Measurements from ENCODE around the gene SYNGAP1.

The SYNGAP1 gene

DNA sequence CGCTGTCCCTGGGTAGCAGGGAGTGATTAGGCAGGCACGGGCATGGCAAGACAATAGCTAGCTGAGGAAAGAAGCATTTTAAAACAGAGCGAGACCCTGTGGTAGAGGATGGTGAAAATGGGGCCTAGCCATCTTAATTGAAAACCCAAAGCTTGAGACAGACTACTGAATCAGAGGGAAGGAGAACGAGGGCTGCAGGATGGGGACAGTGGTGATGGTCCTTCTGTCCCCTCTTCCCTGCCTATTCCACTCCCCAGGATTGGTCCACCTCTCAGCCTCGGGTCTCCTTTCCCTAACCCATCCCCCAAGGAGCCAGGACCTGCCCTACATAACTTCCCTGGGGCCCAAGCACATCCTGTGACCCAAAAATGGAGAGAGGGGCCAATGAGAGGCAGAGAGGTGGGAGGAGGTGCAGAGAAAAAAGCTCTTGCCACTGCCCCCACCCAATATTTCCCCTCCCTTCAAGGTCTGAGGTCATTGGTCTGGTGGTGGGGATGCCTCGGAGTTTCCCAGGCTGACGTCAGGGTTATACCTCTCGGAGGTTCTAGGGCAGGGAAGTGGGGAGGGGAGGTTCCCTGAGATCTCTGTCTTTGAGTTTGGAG, 1.1 kb upstream of the SYNGAP1 start:
- no peak for ATAC-seq (ENCODE audit: insufficient read depth, low read depth)
- H3K4me2 ChIP-seq (ENCODE audit: insufficient read depth, low read length), result peak overlapping the region; percentile 87
- peaks cover 58% of the 10 kb centered on the region for H3K79me2 ChIP-seq (ENCODE audit: insufficient read depth, low read length)
- H3K4me3 ChIP-seq (ENCODE audit: low read depth in 1 of 2, low read length in 2 of 2), result peak overlapping the region; percentile 13 to 84; a peak in 3 of 4 replicates
- H3K4me1 ChIP-seq (ENCODE audit: insufficient read depth, low read length), result peaks cover 75% of the 10 kb centered on the region
- TF ChIP-seq, protein P1, sequence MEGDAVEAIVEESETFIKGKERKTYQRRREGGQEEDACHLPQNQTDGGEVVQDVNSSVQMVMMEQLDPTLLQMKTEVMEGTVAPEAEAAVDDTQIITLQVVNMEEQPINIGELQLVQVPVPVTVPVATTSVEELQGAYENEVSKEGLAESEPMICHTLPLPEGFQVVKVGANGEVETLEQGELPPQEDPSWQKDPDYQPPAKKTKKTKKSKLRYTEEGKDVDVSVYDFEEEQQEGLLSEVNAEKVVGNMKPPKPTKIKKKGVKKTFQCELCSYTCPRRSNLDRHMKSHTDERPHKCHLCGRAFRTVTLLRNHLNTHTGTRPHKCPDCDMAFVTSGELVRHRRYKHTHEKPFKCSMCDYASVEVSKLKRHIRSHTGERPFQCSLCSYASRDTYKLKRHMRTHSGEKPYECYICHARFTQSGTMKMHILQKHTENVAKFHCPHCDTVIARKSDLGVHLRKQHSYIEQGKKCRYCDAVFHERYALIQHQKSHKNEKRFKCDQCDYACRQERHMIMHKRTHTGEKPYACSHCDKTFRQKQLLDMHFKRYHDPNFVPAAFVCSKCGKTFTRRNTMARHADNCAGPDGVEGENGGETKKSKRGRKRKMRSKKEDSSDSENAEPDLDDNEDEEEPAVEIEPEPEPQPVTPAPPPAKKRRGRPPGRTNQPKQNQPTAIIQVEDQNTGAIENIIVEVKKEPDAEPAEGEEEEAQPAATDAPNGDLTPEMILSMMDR (IDR thresholded peaks at IDR 0.05; ENCODE audit: borderline replicate concordance, extremely low read depth, low read length, poor library complexity, severe bottlenecking), result no peak
- no peak for TF ChIP-seq EZH2 (IDR thresholded peaks at IDR 0.05; ENCODE audit: borderline replicate concordance, low read depth, low read length, severe bottlenecking)
- no peaks in the 10 kb centered on the region for H3K9me3 ChIP-seq (ENCODE audit: insufficient read depth, low read length, severe bottlenecking)
- H2AFZ ChIP-seq (ENCODE audit: low read depth, low read length), result peak overlapping the region; percentile 85
- DNase-seq, result no peak
- H3K27ac ChIP-seq (ENCODE audit: low read length), result peak overlapping the region; percentile 99
- H3K27me3 ChIP-seq (ENCODE audit: insufficient read depth, low read length, poor library complexity), result no peaks in the 10 kb centered on the region
- H3K36me3 ChIP-seq (ENCODE audit: insufficient read depth, low read length), result peaks cover 34% of the 10 kb centered on the region
- H4K20me1 ChIP-seq (ENCODE audit: insufficient read depth, low read length), result peaks cover 20% of the 10 kb centered on the region; the same call in 1 of the 2 replicates
- H3K9ac ChIP-seq (ENCODE audit: low read depth, low read length), result peak overlapping the region; percentile 86

DNA sequence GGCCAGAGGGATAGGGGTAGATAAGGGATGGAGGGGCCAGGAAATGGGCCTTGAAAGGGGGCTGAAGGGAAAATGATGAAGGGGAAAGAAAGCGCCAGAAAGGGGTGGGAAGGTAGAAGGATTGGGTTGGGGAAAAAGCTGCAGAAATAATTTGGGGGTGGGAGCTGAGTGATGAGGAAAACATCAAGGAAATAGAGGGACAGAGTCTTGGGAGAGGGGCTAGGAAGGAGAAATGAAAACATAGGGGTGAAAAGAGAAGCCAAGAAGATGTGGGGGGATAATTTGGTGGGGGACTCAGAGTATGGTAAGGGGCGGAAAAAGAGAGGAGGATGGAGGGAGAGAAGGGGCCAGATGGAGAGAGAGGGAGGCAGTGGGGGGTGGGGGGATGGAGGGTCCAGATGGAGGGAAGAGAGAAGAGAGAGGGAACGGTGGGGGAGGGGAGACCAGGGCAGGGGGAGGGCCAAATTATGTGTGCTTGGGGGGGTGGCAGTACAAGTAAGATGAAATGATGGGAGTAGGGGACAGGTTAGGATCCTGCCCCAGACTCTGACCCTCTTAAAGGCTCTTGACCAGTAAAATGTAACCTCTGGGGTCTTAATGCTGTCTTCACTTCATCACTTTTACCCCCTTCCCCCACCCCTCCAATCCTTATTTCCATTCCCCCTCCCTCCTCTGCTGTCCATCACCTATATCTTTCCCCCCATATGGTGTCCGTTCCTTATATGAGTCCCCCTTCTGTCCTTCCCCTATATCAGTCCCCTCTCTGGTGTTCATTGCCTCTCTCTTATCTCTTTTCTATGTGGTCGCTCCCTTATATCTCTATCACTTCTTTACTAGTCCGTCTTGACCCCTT, 852 bp downstream of the SYNGAP1 start:
- Histone ChIP-seq H3K27ac (ENCODE audit: low read length) (peak overlapping the region; percentile 65), H3K9me3 (ENCODE audit: insufficient read depth, low read length, severe bottlenecking) (no peaks in the 10 kb centered on the region), H3K4me2 (ENCODE audit: insufficient read depth, low read length) (peak overlapping the region; percentile 87), H3K4me1 (ENCODE audit: insufficient read depth, low read length) (peaks cover 82% of the 10 kb centered on the region), H3K9ac (ENCODE audit: low read depth, low read length) (peak overlapping the region; percentile 58), H3K79me2 (ENCODE audit: insufficient read depth, low read length) (peaks cover 49% of the 10 kb centered on the region), H3K4me3 (ENCODE audit: low read depth in 1 of 2, low read length in 2 of 2) (peak overlapping the region; percentile 27 to 84; a peak in 3 of 4 replicates), H3K36me3 (ENCODE audit: insufficient read depth, low read length) (peaks cover 17% of the 10 kb centered on the region), H3K27me3 (ENCODE audit: insufficient read depth, low read length, poor library complexity) (no peaks in the 10 kb centered on the region), H4K20me1 (ENCODE audit: insufficient read depth, low read length) (peaks cover 11% of the 10 kb centered on the region; the same call in 1 of the 2 replicates), H2AFZ (ENCODE audit: low read depth, low read length) (no peak overlapping the region)
- no peak for DNase-seq
- ATAC-seq (ENCODE audit: insufficient read depth, low read depth), result no peak
- TF ChIP-seq EZH2 (IDR thresholded peaks at IDR 0.05; ENCODE audit: borderline replicate concordance, low read depth, low read length, severe bottlenecking), result no peak
- TF ChIP-seq, protein P1 (IDR thresholded peaks at IDR 0.05; ENCODE audit: borderline replicate concordance, extremely low read depth, low read length, poor library complexity, severe bottlenecking), result no peak

DNA sequence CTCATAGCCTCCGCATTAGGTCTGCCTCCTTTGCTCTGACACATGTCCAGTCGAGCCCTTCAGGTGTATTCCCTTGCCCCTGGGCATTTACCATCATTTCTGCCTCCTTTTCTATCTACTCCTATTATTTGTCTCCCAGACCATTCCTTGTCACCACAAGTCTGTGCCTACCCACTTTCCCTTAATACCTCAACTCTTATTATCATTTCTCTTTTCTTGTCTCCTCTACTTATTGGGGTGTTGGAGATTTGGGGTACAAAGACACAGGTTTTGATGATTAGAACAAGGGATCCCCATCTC, 1.4 kb downstream of the SYNGAP1 start:
- peaks cover 43% of the 10 kb centered on the region for H3K79me2 ChIP-seq (ENCODE audit: insufficient read depth, low read length)
- peaks cover 81% of the 10 kb centered on the region for H3K4me1 ChIP-seq (ENCODE audit: insufficient read depth, low read length)
- no peak for ATAC-seq (ENCODE audit: insufficient read depth, low read depth)
- H2AFZ ChIP-seq (ENCODE audit: low read depth, low read length), result no peak overlapping the region
- TF ChIP-seq, protein P1 (IDR thresholded peaks at IDR 0.05; ENCODE audit: borderline replicate concordance, extremely low read depth, low read length, poor library complexity, severe bottlenecking), result no peak
- no peak for TF ChIP-seq EZH2 (IDR thresholded peaks at IDR 0.05; ENCODE audit: borderline replicate concordance, low read depth, low read length, severe bottlenecking)
- H3K36me3 ChIP-seq (ENCODE audit: insufficient read depth, low read length), result peaks cover 12% of the 10 kb centered on the region
- DNase-seq, result no peak
- H3K9ac ChIP-seq (ENCODE audit: low read depth, low read length), result no peak overlapping the region; the same call in 1 of the 2 replicates
- peak overlapping the region in 1 of 2 experiments; percentile 84; a peak in 2 of 4 replicates for H3K4me3 ChIP-seq (ENCODE audit: low read depth in 1 of 2, low read length in 2 of 2)
- H3K27me3 ChIP-seq (ENCODE audit: insufficient read depth, low read length, poor library complexity), result no peaks in the 10 kb centered on the region
- no peaks in the 10 kb centered on the region for H3K9me3 ChIP-seq (ENCODE audit: insufficient read depth, low read length, severe bottlenecking)
- peaks cover 8% of the 10 kb centered on the region; the same call in 1 of the 2 replicates for H4K20me1 ChIP-seq (ENCODE audit: insufficient read depth, low read length)
- peak overlapping the region; percentile 87 for H3K4me2 ChIP-seq (ENCODE audit: insufficient read depth, low read length)
- H3K27ac ChIP-seq (ENCODE audit: low read length), result no peak overlapping the region

Measured in DND-41 (cell line).